Ovary (tissue), 9 donors: Measurements from ENCODE around the gene PDE3A. TPM values are rescaled to one million over a fixed set of nuclear protein-coding genes. Genes with fewer than 3 reads are reported as not detected.

Experiments used
- DNase-seq, 5 donors: peaks; one replicate each; pipeline ENCODE4 v3.0.0-alpha.2; 2019 to 2020
- H3K27ac ChIP-seq, 2 donors: fragments of 200-600 bp; one replicate each; pipeline versions ENCODE4 v1.5.1 to v1.8.0; 2019 to 2022
- H3K27me3 ChIP-seq: fragments of 200-600 bp; one replicate; pipeline ENCODE4 v1.8.0; 2022
- H3K36me3 ChIP-seq: fragments of 200-600 bp; sonication (generic); one replicate; pipeline ENCODE4 v1.5.1; 2019
- H3K4me1 ChIP-seq: one replicate; pipeline ENCODE4 v1.8.1; 2013; ENCODE audit warnings: mild to moderate bottlenecking, moderate library complexity; ENCODE audit not compliant: insufficient read depth
- H3K4me3 ChIP-seq: fragments of 200-600 bp; sonication (generic); one replicate; pipeline ENCODE4 v1.5.1; 2017
- H3K9me3 ChIP-seq, 2 donors: fragments of 200-600 bp in 1 of 2; sonication (generic) in 1 of 2; one replicate each; pipeline versions ENCODE4 v1.5.1 to v1.8.1; 2013 to 2019; ENCODE audit warnings: mild to moderate bottlenecking in 1 of 2, moderate library complexity in 1 of 2
- EP300 ChIP-seq: sonication (generic); formaldehyde crosslinking; IDR thresholded peaks from one replicate; pipeline ENCODE4 v1.6.1; 2017; ENCODE audit warnings: antibody characterized with exemption
- POLR2A ChIP-seq: fragments of 450-650 bp; IDR thresholded peaks from one replicate; pipeline ENCODE4 v1.6.1; 2017; ENCODE audit warnings: antibody characterized with exemption, mild to moderate bottlenecking, moderate library complexity
- WGBS, 3 donors: extraction: QIAGEN DNeasy Blood & Tissue Kit in 1 of 3; methylation state at CpG; one replicate each; pipeline versions ENCODE4 v1.1.5 to v1.1.7; 2013 to 2017; 5-methylcytosine and 5-hydroxymethylcytosine counted together
- intact Hi-C, 4 donors: fragments of 100-400 bp; cut with DNase I; formaldehyde crosslinking; loops; one replicate each; pipeline versions ENCODE4 v1.11.0 to v1.15.1; 2022 to 2023
- polyA plus RNA-seq, 2 donors: library from polyadenylated mRNA; stranded (reverse); fragments of 200-250 nt in 1 of 2; fragments of 350-450 nt in 1 of 2; fragmentation: Illumina TruSeq in 1 of 2; extraction: RNeasy Lipid Tissue Mini Kit (QIAGEN cat#74804) in 1 of 2; gene quantifications; one replicate each; pipeline ENCODE4 v1.2.3, GENCODE V29; 2013 to 2014
- total RNA-seq, 7 donors: library from RNA; depleted of rRNA in 2 of 7; stranded (reverse); fragments of >200 nt in 2 of 7; fragmentation: NEBNext Ultra II Directional in 3 of 7; extraction: Animal tissue kit (Norgen Biotek cat#: 25700) in 3 of 7; gene quantifications; one replicate each; pipeline versions ENCODE4 v1.1.0 to v1.2.4, GENCODE V29; 2016 to 2023
- TF ChIP-seq, protein P1 (sequence below), 3 donors: fragments of 450-650 bp in 2 of 3; fragments of 200-600 bp in 1 of 3; IDR thresholded peaks; one replicate each; pipeline versions ENCODE4 v1.5.1 to v1.8.0; 2016 to 2022; ENCODE audit warnings: antibody characterized with exemption in 3 of 3, mild to moderate bottlenecking in 1 of 3
- donor health status: DM: no; HTN: no; CAD: no; lungs with moderate emphysema.
- donor health status: DM: no; HTN: no; CAD: no.
- donor health status: Bipolar disorder and iron deficiency.
- donor health status: DM: yes; HTN: yes; CAD: no.
- donor health status: DM: no; HTN: no; CAD: no.
- donor health status: DM: yes; HTN: yes; CAD: no.

The PDE3A gene
- total and polyA plus RNA-seq, 9 donors, result 3.7 to 15.2 (median 7.1) TPM

DNA sequence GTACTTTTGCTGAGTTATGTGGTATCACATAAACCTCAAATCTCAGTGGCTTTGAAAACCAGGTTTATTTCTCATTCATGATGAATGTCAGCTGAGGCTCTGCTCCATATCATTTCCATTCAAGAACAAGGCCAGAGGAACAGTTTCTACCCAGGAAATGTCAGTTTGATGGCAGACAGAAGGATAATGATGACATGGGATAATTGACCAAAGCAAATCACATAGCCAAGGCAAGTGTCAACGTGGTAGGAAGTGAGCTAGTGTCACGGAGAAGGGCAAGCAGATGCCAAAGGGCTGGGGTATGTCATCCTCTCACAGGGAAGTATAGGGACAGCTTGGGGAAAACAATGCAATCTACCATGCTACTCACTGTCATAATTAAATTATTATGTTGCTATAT is 12.3 kb upstream of the PDE3A start:
- WGBS, 3 donors, result 58 to 70% (median 65%) methylated on average over 2 of the region's 2 CpGs

DNA sequence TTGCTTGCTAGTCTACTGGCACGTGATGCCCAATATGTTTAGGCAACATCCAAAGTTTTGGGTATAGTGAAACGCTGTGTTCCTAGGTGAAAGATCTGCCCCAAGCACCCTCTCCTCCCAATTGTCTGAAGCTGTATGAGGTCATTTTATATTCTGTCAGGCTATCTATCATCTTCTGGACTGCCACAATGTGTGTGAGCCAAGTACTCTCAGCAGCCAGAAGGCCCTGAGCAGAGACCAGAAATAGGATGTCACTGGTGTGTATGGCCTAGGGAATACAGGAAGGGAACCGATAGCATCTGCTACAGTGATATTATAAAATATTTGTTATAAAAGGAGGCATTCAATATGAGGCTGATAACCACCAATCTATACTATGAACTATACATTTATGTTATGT is 7.9 kb upstream of the PDE3A start:
- no peaks in the 10 kb centered on the region for H3K4me1 ChIP-seq
- intact Hi-C loops, result no loop called here
- no peaks in the 10 kb centered on the region for H3K36me3 ChIP-seq
- 89 to 95% (median 89%) methylated on average over 3 of the region's 3 CpGs for WGBS, 3 donors
- H3K9me3 ChIP-seq, result no peaks in the 10 kb centered on the region
- TF ChIP-seq POLR2A (no peak), EP300 (no peak)
- TF ChIP-seq, protein P1, sequence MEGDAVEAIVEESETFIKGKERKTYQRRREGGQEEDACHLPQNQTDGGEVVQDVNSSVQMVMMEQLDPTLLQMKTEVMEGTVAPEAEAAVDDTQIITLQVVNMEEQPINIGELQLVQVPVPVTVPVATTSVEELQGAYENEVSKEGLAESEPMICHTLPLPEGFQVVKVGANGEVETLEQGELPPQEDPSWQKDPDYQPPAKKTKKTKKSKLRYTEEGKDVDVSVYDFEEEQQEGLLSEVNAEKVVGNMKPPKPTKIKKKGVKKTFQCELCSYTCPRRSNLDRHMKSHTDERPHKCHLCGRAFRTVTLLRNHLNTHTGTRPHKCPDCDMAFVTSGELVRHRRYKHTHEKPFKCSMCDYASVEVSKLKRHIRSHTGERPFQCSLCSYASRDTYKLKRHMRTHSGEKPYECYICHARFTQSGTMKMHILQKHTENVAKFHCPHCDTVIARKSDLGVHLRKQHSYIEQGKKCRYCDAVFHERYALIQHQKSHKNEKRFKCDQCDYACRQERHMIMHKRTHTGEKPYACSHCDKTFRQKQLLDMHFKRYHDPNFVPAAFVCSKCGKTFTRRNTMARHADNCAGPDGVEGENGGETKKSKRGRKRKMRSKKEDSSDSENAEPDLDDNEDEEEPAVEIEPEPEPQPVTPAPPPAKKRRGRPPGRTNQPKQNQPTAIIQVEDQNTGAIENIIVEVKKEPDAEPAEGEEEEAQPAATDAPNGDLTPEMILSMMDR (IDR thresholded peaks at IDR 0.05), result no peak
- DNase-seq, result no peak
- H3K4me3 ChIP-seq, result no peak overlapping the region
- no peaks in the 10 kb centered on the region for H3K27me3 ChIP-seq
- no peak overlapping the region for H3K27ac ChIP-seq

More for the DNA sequence above, 12.3 kb upstream of the PDE3A start:
- Histone ChIP-seq H3K27me3 (no peaks in the 10 kb centered on the region), H3K9me3 (no peaks in the 10 kb centered on the region), H3K36me3 (no peaks in the 10 kb centered on the region), H3K27ac (no peak overlapping the region), H3K4me1 (no peaks in the 10 kb centered on the region), H3K4me3 (no peak overlapping the region)
- intact Hi-C loops, result no loop called here
- no peak for TF ChIP-seq POLR2A
- TF ChIP-seq, protein P1 (IDR thresholded peaks at IDR 0.05), result no peak
- TF ChIP-seq EP300, result no peak
- no peak for DNase-seq

DNA sequence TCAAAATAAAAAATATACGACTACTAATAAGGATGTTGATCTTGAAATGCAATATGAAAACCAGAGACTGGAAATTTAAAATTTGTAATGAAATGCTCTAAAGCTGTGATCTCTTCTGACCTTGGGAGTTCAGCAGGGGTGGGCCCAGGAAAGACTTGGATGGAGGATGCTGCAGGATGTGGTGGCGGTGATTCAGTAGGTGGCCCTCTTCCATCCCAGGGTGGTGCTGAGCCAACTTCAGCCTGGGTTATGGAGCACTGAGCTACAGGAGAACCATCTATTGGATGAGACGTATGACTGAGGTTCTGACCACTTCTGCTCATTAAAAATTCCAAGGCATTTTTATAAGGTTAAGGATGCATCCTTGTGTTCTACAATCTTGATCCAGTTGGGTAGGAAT is 6.9 kb upstream of the PDE3A start:
- no peak overlapping the region for H3K27ac ChIP-seq
- H3K4me3 ChIP-seq, result no peak overlapping the region
- no peak for TF ChIP-seq EP300
- TF ChIP-seq, protein P1 (IDR thresholded peaks at IDR 0.05), result no peak
- TF ChIP-seq POLR2A, result no peak
- H3K27me3 ChIP-seq, result no peaks in the 10 kb centered on the region
- no peaks in the 10 kb centered on the region for H3K36me3 ChIP-seq
- intact Hi-C loops, result no loop called here
- WGBS, 3 donors, result 93 to 96% (median 95%) methylated on average over 3 of the region's 3 CpGs
- no peaks in the 10 kb centered on the region for H3K9me3 ChIP-seq
- DNase-seq, result no peak
- H3K4me1 ChIP-seq, result no peaks in the 10 kb centered on the region

DNA sequence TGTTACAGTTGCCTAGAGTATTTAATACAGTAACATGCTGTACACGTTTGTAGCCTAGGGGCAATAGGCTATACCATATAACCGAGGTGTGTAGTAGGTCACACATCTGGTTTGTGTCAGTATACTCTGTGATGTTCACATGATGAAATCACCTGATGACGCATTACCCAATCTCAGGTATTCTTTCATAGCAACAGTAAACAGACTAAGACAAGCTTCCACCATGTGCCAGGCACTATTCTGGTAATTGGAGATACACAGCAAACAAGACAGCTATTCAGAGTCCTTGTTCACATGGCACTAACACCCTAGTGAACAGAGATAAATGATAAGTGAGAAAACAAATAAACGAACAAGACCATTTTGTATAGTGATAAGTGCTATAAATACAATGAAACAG is 3.8 kb upstream of the PDE3A start:
- no peaks in the 10 kb centered on the region for H3K9me3 ChIP-seq
- 85 to 88% (median 87%) methylated on average over 4 of the region's 4 CpGs for WGBS, 3 donors
- H3K27ac ChIP-seq, result no peak overlapping the region
- intact Hi-C loops, result no loop called here
- DNase-seq, result no peak
- TF ChIP-seq EP300, result no peak
- TF ChIP-seq, protein P1 (IDR thresholded peaks at IDR 0.05), result no peak
- no peak for TF ChIP-seq POLR2A
- no peaks in the 10 kb centered on the region for H3K36me3 ChIP-seq
- H3K4me3 ChIP-seq, result no peak overlapping the region
- H3K4me1 ChIP-seq, result peaks cover 2% of the 10 kb centered on the region
- no peaks in the 10 kb centered on the region for H3K27me3 ChIP-seq
